ENCODE measurements around the gene SMARCB1.
"Not testable (repeated sequence)": the region's sequence is repeated elsewhere in the genome, so short reads cannot be mapped to it uniquely, and the experiment has no call there.

The SMARCB1 gene

GRCh38 chr22:23846081-23846469 is 59.3 kb downstream of the SMARCB1 start:
- no peak for DNase-seq (ENCODE audit: low read depth)

DNA sequence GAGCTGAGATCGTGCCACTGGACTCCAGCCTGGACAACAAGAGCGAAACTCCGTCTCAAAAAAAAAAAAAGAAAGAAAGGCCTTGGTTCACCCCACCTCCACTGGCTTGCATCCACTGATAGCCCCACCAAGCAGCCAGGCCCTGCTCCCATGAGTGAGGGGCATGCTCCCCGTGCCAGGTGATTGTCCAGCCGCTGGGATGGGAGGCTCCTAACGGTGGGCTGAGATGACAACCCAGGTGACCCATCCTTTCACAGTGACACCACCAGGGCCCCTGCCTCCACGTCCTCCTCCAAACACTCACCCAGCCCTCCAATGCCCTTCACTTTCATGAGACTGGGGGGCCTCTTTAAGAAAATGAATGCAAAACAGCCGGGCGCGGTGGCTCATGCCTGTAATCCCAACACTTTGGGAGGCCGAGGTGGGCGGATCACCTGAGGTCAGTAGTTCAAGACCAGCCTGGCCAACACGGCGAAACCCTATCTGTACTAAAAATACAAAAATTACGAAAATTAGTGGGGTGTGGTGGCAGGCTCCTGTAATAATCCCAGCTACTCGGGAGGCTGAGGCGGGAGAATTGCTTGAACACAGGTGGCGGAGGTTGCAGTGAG is 60.6 kb downstream of the SMARCB1 start:
- DNase-seq (ENCODE audit: low read depth) = no peak

DNA sequence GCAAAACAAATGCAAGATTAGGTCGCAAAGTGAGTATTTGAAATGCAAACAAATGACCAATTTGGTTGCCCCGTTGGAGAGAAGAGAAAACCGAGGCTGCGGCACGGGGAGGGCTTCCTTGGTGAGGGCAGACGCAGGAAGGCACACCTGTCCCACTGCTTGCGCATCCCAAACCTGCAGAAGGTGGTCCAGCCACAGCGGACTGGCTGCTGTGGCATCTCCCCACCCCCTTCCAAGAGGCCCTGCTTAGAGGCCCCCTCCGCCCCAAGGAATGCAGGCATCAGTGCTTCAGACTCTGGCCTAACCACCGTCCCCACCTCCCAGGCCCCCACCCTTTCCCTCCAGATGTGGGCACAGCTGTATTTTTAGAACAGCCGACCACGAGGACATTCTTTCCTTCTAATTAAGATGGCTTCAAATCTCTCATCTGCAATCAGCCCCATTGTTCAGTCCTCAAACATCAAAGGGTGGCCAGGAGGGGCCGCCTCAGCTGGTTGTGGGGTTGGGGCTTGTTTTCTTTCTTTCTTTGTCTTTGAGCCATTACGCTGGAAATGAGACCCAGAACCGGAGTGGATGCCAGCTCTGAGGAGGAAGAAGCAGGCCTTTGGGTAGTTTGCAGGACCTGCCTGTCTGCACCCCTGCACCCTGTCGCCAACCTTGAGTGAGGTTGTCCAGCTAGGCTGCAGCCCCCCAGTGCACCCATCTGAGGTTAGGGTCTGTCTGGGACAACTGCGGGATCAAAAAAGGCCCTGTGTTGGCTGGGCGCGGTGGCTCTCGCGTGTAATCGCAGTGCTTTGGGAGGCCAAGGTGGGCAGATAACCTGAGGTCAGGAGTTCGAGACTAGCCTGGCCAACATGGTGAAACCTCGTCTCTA is 61.5 kb downstream of the SMARCB1 start:
- no peak for DNase-seq (ENCODE audit: low read depth)

- DNase-seq (ENCODE audit: low read depth) = peak; percentile 34
Measured at GRCh38 chr22:23849009-23850006, 62.5 kb downstream of the SMARCB1 start.

- no peak for DNase-seq (ENCODE audit: low read depth)
Measured at GRCh38 chr22:23850136-23850611, 63.4 kb downstream of the SMARCB1 start.

GRCh38 chr22:23856721-23857605 is 70.2 kb downstream of the SMARCB1 start:
- peak; percentile 40 for DNase-seq (ENCODE audit: low read depth)

- DNase-seq (ENCODE audit: low read depth) = peak; percentile 92
Measured at GRCh38 chr22:23857606-23858483, 71.1 kb downstream of the SMARCB1 start, which contains the start of gene SLC2A11. Gene SLC2A11 (plus strand): TSS chr22:23857875. CDS start chr22:23858000, 125 bp downstream.

DNA sequence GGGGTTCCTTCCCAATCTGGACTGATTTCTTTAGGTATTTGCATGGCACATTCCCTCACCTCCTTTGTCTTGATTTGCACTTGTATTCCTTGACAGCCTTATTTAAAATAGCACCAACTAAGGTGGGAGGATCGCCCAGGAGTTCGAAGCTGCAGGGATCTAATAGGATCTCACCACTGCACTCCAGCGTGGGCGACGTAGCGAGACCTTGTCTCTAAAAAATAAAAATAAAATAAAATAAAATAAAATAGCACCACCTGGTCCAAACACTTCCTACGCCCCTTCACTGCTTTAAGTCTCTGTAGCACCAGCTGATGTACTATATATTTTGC is 71.7 kb downstream of the SMARCB1 start:
- no peak for DNase-seq (ENCODE audit: low read depth)

DNA sequence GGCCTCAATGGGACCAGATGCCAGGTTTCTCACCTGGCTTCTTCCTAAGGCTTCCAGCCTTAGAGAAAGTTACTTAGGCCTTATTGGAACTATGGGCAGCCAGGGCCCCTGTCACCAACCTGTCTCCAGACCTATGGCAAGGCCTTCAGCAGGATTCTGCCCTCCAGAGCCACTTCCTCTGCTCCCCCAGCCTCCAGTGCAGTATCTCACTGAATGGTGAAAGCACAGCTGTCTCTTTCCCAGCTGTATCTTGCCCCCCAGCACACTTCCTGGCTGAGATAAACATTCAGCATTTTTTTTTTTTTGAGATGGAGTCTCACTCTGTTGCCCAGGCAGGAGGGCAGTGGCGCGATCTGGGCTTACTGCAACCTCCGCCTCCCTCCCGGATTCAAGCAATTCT is 72.4 kb downstream of the SMARCB1 start:
- DNase-seq (ENCODE audit: low read depth) = no peak

- DNase-seq (ENCODE audit: low read depth) = not testable (repeated sequence)
Measured at GRCh38 chr22:23860187-23860586, 73.4 kb downstream of the SMARCB1 start.

- DNase-seq (ENCODE audit: low read depth) = peak; percentile 44
Measured at GRCh38 chr22:23862103-23862502, 75.3 kb downstream of the SMARCB1 start.

GRCh38 chr22:23864499-23865154 is 77.9 kb downstream of the SMARCB1 start:
- DNase-seq (ENCODE audit: low read depth) = not testable (repeated sequence)

DNA sequence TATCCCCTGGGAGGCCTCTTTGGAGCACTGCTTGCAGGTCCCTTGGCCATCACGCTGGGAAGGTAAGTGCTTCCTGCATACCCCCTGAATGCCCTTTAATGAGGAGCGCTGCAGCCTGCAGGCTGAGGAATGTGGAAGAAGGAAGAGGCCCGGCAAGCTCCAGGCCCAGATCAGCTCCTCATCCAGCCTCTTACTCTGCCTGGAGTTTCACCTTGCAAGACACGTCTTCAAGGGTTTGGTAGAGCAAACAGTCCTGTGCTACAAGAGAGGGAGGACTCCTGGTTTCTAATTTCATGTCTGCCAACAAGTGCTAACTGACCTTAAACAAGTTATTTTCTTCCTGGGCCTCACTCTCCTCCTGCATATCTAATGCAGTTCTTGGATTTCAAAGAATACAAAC is 81.8 kb downstream of the SMARCB1 start:
- DNase-seq (ENCODE audit: low read depth) = no peak

DNA sequence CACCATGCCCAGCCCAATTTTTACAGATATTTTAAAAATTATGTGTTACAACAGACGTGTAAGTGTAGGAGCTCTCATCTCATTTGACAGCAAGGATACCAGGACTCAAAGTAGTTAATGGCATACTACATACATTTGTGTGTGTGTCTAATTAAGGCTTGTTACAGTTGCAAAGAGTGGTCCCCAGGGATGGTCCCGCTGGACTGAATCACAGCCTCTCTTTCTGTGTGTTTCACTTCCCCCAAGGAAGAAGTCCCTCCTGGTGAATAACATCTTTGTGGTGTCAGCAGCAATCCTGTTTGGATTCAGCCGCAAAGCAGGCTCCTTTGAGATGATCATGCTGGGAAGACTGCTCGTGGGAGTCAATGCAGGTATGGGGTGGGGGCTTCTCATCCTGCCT is 88.1 kb downstream of the SMARCB1 start:
- no peak for DNase-seq (ENCODE audit: low read depth)

DNA sequence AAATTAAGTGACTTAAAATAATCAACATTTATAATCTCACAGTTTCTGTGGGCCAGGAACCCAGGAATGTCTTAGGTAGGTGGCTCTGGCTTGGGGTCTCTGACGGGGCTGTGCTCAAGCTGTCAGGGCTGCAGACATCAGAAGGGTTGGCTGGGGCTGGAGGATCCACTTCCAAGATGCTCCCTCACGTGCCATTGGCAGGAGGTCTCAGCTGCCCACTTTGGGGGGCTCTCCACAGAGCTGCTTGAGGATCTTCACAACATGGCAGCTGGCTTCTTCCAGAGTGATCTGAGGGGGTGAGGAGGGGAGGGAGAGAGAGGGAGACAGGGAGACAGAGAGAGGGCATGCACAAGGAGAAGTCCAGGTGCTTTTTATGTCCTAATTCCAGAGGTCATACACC is 89.0 kb downstream of the SMARCB1 start:
- no peak for DNase-seq (ENCODE audit: low read depth)

- DNase-seq (ENCODE audit: low read depth) = no peak
Measured at GRCh38 chr22:23877566-23877965, 90.8 kb downstream of the SMARCB1 start.

GRCh38 chr22:23878219-23878618 is 91.5 kb downstream of the SMARCB1 start:
- DNase-seq (ENCODE audit: low read depth) = no peak

DNA sequence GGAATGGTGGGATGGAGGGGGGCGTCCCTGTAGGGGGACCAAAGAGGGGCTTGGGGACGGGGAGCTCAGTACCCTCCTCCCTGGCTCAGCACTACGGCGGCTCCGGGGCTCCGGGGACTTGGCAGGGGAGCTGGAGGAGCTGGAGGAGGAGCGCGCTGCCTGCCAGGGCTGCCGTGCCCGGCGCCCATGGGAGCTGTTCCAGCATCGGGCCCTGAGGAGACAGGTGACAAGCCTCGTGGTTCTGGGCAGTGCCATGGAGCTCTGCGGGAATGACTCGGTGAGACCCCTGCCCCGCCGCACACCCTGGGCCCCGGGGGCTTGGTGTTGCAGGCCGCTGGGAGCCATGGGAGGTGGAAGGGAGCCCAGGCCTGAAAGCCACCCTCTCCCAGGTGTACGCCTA is 95.6 kb downstream of the SMARCB1 start:
- no peak for DNase-seq (ENCODE audit: low read depth)

DNA sequence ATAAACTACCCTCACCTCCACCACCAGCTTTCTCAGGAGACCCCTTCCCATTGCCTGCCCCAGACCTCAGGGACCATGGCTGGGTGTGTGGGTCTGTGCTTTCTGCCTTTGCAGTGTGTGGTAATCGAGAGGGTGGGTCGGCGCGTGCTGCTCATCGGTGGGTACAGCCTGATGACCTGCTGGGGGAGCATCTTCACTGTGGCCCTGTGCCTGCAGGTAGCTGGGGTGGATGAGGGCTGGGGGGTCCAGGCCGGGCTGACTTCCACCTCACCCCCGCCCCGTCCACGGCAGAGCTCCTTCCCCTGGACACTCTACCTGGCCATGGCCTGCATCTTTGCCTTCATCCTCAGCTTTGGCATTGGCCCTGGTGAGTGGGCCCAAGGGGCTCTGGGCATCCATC is 96.9 kb downstream of the SMARCB1 start:
- no peak for DNase-seq (ENCODE audit: low read depth)

GRCh38 chr22:23884140-23884539 is 97.4 kb downstream of the SMARCB1 start:
- no peak for DNase-seq (ENCODE audit: low read depth)

All from amniotic epithelial cell (primary cell).